HG03378 (cell line): ENCODE data around the gene NR4A1.

ENCODE experiments used
- ATAC-seq: cut with Tn5 transposase; IDR thresholded peaks from one replicate; pipeline ENCODE4 v1.9.1; 2021; ENCODE audit warnings: mild to moderate bottlenecking, moderate library complexity; ENCODE audit not compliant: unreplicated experiment

Gene NR4A1

DNA sequence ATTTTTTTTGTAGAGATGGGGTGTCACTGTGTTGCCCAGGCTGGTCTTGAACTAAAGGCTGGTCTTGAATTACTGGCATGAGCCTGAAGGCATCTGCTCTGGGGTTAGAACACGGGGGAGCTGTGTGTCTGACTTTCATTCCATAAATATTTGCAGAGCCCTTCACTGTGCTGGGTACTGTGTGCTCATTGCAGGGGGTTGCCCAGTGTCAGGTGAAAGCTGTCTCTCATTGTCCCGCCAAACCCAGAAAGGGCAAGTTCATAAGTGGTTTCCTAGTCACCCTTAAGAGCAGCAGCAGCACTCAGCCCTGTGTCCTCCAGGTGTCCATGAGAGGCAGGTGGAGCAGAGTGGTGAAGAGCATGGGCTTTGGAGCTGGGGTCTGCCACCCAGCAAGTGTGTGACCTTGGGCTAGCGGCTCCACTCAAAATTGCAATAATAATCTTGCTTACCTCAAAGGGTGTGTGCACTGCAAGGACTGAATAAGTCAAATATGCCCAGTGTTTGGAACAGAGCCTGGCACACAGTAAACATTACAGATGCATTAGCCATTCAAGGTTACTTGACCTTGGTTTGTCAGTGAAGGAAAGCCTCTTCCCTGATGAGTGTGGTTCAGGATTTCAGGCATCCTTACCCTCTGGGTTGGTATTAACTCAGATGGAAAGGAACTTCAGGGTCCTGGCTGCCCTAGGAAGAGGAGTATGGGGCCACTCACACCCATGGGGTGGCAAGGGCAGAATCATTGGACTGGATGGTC is 23.9 kb downstream of the NR4A1 start:
- no peak for ATAC-seq

DNA sequence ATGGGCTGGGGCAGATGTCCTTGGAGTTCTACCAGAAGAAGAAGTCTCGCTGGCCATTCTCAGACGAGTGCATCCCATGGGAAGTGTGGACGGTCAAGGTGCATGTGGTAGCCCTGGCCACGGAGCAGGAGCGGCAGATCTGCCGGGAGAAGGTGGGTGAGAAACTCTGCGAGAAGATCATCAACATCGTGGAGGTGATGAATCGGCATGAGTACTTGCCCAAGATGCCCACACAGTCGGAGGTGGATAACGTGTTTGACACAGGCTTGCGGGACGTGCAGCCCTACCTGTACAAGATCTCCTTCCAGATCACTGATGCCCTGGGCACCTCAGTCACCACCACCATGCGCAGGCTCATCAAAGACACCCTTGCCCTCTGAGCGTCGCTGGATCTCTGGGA is 25.6 kb downstream of the NR4A1 start:
- no peak for ATAC-seq

DNA sequence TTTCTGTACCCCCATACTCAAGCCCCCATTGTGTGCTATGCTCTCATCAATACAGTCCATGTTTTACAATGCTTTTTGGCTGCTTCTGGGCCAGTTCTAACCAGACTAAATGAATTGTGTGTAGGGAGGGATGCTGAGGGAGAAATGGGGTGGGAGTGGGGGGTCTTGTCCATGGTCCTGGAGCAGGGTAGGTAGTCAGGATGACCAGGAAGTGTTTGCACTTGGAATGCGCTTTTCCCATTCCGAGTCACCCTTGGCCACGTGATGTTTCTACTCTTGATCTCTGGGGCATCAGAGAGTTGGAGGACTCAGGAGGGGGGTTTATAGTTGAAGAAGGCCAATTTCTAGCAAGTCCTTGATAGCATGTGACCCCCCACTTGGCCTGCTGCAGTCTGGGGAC is 27.0 kb downstream of the NR4A1 start:
- ATAC-seq: no peak

DNA sequence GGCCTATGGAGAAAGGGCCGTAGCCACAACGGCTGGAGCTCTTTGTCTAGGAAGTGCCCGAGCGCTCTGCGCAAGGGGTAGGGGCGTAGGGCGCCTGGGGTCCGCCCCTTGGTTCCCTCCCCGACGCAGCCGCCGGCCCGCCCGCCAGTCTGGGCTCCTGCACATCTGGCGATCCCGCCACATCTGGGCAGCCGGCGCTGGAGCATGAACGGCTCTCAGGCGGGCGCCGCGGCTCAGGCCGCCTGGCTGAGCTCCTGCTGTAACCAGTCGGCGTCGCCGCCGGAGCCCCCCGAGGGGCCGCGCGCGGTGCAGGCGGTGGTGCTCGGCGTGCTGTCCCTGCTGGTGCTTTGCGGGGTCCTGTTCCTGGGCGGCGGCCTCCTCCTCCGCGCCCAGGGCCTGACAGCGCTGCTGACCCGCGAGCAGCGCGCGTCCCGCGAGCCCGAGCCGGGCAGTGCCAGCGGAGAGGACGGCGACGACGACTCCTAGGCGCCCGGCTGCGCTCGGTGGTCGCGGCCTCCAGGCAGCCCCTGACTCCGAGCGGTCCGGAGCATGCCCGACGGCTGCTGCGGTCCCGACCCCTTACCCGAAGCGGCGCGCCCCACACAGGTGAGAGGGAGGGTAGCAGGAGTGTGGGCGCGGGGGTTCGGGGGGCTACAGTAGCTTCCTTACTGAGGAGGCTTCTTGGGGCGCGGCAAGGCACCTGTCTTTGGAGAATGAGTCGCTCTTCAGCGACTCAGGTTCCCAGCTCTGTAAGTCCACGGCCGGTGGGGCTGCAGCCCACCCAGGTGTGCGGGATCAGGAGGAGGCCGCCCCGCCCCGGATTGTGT is 28.5 kb downstream of the NR4A1 start, which contains the start of gene SMIM41:
SMIM41 (plus strand) TSS at position 129 of the 827 bp plus-strand sequence; CDS start at position 205, 76 bp downstream.
- ATAC-seq: no peak

DNA sequence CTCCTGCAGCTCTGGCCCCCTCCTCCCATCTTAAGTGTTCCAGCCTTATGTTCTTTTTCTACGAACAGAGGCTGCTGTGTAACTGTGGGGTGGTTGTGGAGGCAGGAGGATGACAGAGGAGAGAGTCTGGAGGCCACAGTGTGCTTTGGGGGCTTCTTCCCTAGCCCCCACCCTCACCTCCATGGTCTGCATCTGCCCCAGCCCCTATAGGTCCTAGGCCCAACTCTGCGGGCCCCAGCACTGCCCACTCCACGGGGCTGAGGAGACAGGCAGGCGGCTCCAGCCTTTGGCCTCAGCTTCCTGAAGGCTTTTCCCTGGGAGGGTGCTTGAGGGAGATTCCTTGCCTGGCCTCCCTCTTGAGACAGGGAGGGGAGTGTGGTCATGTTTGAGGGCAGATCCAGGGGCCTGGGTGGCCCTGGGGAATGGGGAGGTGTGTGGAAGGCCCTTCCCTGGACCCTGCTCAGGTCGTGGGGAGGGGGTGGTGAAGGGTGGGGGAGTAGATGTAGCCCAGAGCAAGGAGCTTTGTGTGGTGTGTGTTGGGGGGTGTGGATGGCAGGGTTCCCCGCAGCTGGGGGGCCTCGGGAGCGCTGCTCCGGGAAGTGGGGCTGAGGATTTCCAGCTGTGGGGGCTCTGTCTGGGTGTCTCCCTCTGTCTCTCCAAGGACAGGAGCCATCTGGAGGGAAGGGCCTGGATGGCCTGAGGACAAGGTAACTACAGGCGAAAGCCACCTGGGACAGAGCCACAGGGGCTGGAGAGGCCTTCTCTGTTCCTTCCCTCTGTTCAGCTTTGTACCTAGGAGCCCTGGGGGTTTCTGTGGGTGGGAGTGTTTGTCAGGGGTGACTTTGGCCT is 29.4 kb downstream of the NR4A1 start:
- ATAC-seq: no peak

DNA sequence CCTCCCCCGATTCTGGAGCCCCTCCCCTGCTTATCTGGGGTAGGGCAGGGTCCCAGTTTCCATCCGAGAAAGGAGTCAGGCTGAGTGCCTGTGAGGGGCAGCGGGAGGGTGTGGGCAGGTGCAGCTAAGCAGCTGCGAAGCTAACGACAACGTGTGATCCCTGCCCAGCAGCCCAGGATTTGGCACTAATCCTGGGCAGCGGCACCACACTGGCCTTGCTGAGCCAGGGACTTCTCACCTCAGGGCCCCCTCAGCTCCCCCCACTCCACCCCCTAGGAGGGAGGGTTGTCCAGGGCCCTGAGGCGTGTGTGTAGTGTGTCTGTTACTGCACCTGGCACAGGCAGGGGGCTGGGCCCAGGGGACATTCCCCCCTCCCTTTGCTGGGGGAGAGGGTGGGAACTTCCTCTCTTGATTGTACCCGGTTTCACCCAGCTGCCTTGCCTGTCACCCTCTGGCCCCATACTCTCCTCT is 30.1 kb downstream of the NR4A1 start:
- ATAC-seq: no peak

DNA sequence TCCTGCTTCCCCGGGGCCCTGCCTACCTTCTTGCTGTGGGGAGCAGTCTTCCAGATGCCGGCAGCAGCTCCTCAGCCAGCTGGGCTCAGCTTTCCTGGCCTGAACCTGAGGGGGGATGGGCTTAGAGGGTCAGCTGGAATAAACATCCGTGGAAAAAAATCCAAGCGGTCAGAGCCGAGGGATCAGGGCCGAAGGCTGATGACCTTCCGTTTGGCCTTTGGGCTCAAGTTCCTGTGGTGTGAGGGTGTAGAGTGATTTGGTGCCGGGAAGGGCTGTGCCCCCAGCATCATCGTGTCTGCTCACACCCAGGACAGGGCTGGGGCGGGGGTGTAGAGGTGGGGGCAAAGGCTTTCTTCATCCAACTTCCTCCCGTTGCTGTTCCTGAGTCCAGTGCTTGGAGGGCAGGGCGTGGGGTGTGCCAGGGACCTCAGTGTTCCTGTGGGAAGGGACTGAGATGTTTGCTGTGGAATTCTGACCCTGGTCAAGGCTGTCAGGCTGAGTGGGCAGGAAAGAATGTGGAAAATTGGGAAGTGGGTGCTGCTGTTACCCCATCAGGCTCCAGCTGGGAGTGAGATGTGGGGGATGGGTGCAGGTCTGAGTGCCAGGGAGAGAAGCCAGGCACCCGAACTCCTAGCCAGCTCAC is 30.9 kb downstream of the NR4A1 start:
- ATAC-seq: no peak

DNA sequence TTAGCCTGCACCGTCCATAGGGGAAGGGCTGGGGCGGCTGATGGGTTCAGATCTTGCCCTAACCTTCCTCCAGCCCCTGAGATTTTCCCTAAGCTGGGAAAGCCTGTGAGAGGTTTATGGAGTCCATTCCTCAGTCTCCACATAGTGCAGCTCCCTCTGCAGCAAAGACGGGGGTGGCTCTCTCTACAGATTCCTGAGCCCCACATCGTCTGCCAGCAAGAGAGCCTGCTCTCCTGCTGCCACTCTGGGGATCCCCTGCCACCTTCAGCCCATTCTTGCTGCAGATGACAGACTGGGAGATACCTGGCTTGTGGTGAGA is 31.4 kb downstream of the NR4A1 start:
- ATAC-seq: no peak

DNA sequence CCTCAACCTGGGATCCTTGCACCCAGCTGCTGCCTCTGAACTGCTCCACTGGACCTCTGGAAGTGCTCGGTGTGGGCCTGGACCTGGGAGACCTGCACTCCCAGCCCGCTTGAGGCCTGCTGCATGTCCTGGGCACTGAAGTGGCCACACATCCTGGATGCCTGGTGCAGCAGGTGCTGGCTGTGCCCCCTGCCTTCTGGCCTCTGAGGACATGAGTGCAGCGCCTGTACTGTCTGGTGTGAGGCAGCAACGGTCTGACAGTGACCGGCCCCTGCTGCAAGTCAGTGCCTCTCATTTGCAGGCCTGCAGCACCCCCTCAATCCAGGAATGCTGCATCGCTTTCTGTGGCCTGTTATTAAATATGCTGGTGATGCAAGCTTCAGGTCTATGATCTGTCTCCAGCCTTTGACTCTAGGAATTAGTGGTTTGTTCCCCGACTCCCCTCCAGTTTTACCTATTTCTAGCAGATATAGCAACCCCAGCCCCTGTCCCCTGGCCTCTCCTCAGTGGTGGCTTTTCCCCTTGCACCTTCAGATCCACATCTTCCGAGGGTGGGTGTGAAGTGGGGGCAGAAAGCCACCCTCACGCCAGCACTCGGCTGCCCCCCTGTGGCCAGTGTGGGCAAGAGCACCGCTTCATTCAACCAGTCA is 31.9 kb downstream of the NR4A1 start:
- ATAC-seq: no peak

DNA sequence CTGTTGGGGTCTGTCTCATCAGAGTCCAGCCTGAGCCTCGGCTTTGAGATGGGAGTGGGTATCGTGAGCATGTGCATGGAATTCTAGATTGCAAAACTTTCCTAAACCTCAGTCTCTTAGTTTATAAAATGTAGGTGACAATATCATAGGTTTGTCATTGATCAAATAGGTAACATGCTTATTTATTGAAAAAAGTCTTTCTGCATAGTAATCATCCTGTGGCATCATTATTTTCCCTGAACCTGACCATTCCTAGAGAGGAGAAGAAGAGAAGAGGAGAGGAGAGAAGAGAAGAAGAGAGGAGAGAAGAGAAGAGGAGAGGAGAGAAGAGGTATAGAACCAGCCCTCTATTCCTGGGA is 32.4 kb downstream of the NR4A1 start:
- ATAC-seq: no peak

DNA sequence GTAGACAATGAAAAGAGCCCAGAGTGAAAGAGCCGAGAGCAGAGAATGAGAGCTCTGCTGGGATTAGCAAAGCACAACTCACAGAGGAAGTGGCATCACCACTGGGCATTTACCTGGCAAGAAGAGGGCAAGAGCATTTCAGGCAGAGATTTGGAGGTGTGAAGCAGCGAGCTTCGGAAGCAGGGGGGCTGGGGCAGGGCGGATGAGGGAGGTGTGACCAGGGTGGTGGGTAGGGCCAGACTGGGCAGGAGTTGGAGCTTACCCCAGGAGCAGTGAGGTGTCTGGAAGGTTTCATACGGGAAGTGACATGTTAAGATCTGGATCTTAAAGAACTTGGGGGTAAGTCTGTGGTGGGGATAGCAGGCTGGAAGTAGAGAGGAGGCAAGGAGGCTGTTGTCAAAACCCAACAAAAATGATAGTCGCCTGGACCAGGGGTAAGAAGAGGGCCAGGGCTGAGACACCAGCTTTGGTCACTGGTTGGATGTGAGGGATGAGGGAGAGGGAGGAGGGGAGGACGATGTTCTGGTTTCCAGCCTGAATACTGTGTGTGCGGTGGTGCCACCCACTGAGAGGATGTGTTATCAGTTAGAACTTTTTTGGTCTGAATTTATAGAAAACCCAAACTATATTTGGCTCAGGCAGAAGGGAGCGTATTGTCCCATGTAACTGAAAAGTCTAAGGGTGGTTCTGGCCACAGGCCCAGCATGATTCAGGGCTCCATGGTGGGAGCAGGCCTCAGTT is 33.4 kb downstream of the NR4A1 start:
- no peak for ATAC-seq

DNA sequence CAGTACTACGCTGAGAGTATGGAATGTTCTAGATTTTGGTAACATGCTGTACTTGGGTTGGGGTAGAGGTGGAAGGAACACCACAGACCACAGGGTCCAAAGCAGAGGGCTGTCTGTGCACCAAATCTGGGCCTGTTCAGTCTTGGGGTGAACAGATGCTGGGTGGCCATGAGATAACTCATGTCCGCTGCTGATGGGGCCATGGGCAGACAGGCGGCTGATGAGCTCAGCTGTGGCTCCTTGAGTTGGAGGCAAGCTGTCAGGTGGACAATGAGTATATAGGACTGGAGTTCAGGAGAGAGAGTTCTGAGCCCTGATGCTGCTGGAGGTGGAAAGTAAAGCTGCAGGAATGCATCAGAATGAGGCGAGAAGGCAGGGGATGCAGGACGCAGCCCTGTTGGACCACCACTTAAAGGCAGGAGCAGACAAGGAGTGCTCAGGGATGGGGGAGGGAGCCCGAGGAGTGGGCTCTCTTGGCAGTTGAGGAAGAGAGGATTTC is 34.5 kb downstream of the NR4A1 start:
- no peak for ATAC-seq

DNA sequence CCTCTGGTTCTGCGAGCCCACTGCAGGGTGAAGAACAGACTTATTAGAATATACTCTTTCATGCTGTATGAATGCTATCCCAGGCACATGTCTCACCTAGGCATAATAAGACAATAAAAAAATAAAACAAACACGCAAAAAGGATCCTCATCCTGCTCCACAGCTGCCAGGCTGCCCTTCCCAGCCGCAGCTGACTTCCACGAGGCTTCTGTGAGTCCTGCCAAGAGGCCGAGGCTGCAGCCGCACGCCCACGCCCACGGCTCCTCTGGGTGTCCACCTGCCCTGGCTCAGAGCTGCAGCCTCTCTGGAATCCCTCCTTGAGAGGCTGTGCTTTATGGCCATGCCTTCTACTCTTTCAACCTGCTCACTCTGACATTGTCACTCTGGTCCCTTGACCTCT is 35.1 kb downstream of the NR4A1 start:
- ATAC-seq: no peak

DNA sequence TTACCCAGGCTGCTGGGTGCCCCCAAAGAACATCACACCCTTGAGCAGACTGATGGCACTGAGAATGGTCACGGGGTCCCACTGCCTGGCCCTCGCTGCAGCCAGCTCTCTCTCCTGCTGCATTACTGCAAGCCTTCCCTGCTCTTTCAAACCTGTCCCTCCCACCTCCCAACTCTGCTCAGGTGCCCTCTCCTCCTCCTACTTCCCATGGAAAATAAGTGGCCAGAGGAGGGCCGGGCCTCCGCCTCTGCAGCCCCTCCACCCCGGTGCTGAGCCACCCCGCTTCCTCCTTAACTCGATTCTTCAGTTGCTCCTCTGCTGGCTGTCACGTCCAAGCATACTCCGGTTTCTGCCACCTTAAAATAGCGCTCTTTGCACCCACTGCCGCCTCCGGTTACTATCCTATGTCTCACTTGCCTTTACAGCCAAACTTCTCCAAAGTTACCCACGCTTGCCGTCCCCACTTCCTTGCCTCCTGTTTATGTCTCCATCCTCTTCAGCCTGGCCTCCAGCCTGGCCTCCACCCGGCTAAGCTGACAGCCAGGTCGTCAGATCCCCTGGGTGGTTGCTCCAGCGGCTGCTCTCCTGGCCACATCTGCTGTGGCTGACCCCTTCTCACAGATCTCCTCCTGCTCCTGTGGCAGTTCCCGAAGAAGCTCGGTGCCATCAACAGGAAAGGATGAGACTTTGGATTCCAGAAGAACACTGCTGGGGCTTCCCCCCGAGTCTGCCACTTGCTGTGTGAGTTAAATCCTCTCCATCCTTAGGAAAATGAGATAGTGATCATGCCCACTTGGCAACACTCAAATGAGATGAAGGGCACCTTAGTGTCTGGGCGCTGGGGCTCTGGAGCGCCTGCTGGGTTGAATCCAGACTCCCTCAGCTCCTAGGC is 35.9 kb downstream of the NR4A1 start:
- ATAC-seq: no peak

DNA sequence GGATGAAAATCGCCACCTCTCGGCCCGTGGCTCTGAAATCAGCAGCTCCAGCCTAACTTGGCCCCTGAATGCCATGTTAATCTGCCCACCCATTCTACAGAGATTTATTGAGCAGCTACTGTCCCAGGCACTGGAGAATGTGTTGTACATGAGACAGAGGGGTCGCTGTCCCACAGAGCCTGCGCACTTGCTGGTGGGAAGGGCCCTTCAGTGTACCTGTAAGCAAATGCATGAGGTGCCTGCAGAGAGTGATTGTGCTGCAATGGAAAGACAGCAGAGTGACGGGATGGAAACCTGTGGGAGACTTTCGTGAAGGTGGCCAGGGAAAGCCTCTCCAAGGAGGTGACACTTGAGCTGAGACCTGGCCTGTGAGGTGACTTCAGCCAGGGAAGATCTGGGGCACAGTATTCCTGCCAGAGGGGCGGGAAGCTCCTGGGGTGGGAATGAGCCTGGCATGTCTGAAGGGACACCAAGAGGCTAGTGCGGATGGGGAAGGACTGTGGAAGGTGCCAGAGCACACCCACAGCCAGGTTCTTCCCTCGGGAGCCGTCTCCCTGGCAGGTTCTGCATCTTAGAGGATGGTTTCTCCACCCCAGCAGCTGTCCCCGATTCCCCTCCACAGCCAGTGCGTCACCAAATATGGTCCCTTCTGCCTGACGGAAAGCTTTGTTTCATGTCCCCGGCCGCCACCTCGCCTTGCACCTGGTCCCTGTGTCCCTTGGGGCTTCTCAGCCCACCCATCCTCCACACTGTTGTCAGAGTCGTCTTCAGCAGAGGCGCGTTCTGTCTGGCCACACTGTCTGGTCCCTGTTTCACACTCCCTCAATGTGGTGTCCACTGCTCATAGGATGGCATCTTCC is 36.9 kb downstream of the NR4A1 start:
- ATAC-seq: no peak

DNA sequence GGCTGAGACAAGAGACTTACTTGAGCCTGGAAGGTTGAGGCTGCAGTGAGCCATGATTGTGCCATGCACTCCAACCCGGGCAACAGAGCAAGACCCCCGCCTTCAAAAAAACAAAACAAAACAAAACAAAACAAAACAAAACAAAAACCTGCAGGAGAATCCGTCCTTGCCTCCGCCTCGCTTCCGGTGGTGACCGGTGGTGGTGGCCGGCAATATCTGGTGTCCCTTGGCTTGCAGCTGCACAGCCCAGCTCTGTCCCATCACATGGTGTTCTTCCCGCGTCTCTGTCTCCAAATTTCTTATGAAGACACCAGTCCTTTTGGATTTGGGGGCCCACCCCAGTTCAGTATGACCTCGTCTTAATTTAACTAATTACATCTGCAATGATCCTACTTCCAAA is 38.2 kb downstream of the NR4A1 start:
- no peak for ATAC-seq

DNA sequence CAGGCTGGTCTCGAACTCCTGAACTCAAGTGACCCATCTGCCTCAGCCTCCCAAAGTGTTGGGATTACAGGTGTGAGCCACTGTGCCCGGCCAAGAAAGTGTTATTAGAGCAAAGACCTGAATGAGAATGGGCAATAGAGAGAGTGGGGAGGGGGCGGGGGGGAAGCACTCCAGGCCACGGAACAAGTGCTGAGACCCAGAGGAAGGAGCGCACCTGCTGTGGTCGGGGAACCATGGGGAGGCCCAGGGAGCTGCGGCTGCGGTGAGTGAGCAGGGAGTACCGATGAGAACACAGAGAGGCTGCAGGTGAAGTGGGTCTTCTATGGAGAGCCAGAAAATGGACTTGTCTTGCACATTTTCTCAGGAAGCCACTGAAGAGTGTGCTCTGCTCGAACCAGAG is 39.0 kb downstream of the NR4A1 start:
- ATAC-seq: no peak

DNA sequence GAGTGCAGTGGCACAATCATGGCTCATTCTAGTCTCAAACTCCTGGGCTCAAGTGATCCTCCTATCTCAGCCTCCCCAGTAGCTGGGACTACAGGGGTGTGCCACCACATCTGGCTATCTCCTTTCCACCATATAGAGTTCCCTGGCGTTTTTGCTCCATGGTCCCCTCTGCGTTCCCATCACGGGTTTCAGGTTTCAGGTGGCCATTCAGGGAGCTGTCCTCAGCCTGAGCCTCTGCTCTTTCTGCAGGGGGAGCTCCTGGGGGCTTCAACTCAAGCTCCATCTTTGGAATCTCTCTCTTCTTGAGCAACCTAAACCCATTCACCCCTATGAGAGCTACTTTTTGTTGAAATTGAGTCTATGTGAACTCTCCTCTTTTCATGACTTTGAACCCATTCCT is 39.8 kb downstream of the NR4A1 start:
- no peak for ATAC-seq
